ENCODE measurements around the gene MORC2. TPM values are rescaled to one million over a fixed set of nuclear protein-coding genes. Genes with fewer than 3 reads are reported as not detected.

Gene MORC2
- total and polyA plus RNA-seq, 9 of the 15 experiments (the other 6 are each of a cell fraction or from before 2014, with no cell fraction given) = 3.3 to 34.7 (median 16.7) TPM

- TF ChIP-seq REST (IDR thresholded peaks at IDR 0.05; ENCODE audit: borderline replicate concordance) = no peak
- no peak for TF ChIP-seq REST (CRISPR knock-in tag; IDR thresholded peaks at IDR 0.05; ENCODE audit: low read depth)
- no peak for TF ChIP-seq ZNF175 (CRISPR knock-in tag; IDR thresholded peaks at IDR 0.05; ENCODE audit: low read depth)
- TF ChIP-seq BDP1 (IDR thresholded peaks at IDR 0.05; ENCODE audit: insufficient read depth, insufficient read length) = no peak
- no peak for TF ChIP-seq IRF2 (CRISPR knock-in tag; IDR thresholded peaks at IDR 0.05)
- TF ChIP-seq CEBPZ (IDR thresholded peaks at IDR 0.05; ENCODE audit: borderline replicate concordance, low read depth, low read length) = no peak
Observed at GRCh38 chr22:30934053-30934452, 34.5 kb downstream of the MORC2 start (continued).

Measured in K562 (cell line).